ENCODE measurements around the gene GIPC3.
A peak's percentile ranks its signal among the peaks of the same experiment; 100 is the strongest.

GIPC3 gene

GRCh38 chr19:3585301-3586126, at the start of gene GIPC3:
GIPC3 (plus strand) TSS chr19:3585478; CDS start chr19:3585598, 120 bp downstream.
- no peak for DNase-seq

- no peak for DNase-seq
These were observed 49.7 kb upstream of the GIPC3 start for GRCh38 chr19:3535563-3535965.

- DNase-seq: no peak
These were observed 49.3 kb upstream of the GIPC3 start for GRCh38 chr19:3535981-3536380.

GRCh38 chr19:3536429-3537100, 48.7 kb upstream of the GIPC3 start:
- DNase-seq: no peak

- no peak for DNase-seq
These were observed 48.2 kb upstream of the GIPC3 start for GRCh38 chr19:3537101-3537437.

- no peak for DNase-seq
These were observed 47.6 kb upstream of the GIPC3 start for GRCh38 chr19:3537438-3538240.

- DNase-seq: no peak
These were observed 46.9 kb upstream of the GIPC3 start for GRCh38 chr19:3538258-3538929.

- no peak for DNase-seq
These were observed 46.1 kb upstream of the GIPC3 start, which contains the start of gene TEKTIP1 for GRCh38 chr19:3538965-3539755. TEKTIP1 (plus strand) TSS chr19:3539174; CDS start chr19:3539178, 4 bp downstream.

- DNase-seq: no peak
These were observed 45.5 kb upstream of the GIPC3 start for GRCh38 chr19:3539756-3540118.

- DNase-seq: no peak
These were observed 41.9 kb upstream of the GIPC3 start for GRCh38 chr19:3543150-3544057.

GRCh38 chr19:3544058-3544376, 41.3 kb upstream of the GIPC3 start:
- no peak for DNase-seq

GRCh38 chr19:3544742-3545668, 40.3 kb upstream of the GIPC3 start:
- peak; percentile 54 to 78 for DNase-seq

- no peak for DNase-seq
These were observed 39.6 kb upstream of the GIPC3 start for GRCh38 chr19:3545669-3546034.

GRCh38 chr19:3546119-3546518, 39.2 kb upstream of the GIPC3 start:
- no peak for DNase-seq

- peak in 1 of 2 experiments; percentile 35 for DNase-seq
These were observed 38.0 kb upstream of the GIPC3 start for GRCh38 chr19:3547301-3547731.

GRCh38 chr19:3547767-3548282, 37.5 kb upstream of the GIPC3 start:
- DNase-seq: no peak

- no peak for DNase-seq
These were observed 36.7 kb upstream of the GIPC3 start for GRCh38 chr19:3548606-3549005.

- DNase-seq: no peak
These were observed 35.5 kb upstream of the GIPC3 start for GRCh38 chr19:3549816-3550215.

- no peak for DNase-seq
These were observed 34.1 kb upstream of the GIPC3 start for GRCh38 chr19:3550947-3551791.
